HG02970 (cell line): ENCODE data around the gene GTF3C4.
"Not testable (repeated sequence)": the region's sequence is repeated elsewhere in the genome, so short reads cannot be mapped to it uniquely, and the experiment has no call there.

Source experiments
- ATAC-seq: cut with Tn5 transposase; IDR thresholded peaks from one replicate; pipeline ENCODE4 v1.9.1; 2021; ENCODE audit warnings: mild to moderate bottlenecking, moderate library complexity, moderate number of reproducible peaks; ENCODE audit not compliant: unreplicated experiment, low FRiP score

GTF3C4 gene

DNA sequence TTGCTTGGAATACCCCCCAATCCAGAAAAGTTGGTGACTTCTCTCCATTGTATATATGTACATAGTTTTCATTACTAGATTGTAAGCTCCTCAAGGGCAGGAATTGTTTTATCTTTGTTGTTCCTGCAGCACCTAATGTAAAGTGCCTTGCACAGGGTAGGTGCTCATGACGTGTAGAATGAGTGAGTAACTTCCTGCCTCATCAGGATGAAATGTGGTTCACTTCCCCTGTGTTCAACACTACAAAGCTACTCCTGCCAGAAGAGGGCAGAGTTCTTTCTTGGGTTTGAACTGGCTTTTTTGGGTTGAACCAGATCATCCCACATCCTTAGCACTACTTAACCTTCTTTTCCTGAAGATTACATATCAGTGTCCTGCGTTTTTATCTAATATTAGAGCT, 23.9 kb downstream of the GTF3C4 start:
- ATAC-seq: no peak

DNA sequence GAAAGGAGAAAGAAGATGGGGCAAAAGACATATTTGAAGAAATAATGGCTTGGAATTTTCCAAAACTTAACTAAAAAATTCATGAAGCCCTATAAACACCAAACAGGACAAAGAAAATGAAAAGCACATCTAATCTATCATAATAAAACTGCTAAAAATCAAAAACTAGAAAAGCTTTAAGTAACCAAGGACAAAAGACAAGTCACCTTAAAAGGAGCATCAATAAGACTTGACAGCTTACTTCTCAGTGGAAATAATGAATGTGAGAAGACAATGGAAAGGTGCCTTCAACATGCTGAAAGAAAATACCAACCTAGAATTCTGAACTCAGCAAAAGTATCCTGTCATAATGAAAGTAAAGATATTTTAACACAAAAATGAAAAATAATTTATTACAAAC, 27.0 kb downstream of the GTF3C4 start:
- ATAC-seq: no peak

DNA sequence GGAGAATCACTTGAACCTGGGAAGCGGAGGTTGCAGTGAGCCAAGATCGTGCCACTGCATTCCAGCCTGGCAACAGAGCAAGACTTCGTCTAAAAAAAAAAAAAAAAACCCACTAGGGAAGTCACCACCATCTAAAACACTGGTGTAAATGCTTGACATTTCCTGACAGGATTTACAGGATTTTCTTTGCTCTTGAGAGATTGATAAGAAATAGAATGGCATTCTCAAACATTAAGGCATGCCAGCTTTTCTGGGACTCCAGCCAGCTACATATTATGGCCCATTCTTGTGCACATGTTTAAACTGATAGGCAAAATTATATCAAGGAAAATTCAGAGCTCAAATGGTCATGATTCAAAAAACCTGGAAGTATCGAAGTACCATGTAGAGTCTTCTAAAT, 28.7 kb downstream of the GTF3C4 start:
- ATAC-seq: no peak

DNA sequence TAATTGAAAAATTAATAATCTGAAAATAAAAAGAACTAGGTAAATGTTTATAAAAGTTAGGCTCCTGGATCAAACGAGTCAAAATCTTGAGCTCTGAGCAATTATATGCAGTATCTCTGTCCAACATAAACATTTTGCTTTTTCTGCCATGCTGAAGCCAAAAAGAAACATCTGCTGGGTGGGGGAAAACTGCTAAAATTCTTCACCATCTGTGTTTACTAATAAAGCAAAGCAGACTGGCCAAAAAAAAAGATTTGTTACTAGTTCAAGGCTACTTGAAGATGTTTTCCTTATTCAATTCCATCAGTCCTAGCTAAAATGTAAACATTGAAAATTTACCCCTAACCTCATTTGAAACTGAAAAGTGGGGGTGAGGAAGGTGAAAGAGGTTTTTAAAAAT, 29.7 kb downstream of the GTF3C4 start:
- ATAC-seq: no peak

DNA sequence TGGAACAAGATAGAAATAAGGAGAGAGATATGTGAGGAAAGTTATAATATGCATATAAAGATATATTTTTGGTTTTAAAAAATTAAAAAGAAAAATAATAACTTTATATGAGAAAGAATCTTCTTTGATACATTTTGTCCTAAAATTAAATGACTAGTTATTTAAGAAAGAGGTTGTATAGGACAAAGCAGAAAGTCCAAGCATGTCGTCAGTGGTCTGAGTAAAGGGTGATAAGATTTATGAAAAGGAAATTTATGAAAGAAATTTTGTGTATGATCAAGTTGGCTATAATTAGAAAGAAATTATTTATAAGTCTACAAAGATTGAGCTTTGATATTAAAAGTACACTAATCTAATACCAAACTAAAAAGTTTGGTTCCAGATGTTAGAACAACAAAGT, 32.0 kb downstream of the GTF3C4 start:
- ATAC-seq: no peak

DNA sequence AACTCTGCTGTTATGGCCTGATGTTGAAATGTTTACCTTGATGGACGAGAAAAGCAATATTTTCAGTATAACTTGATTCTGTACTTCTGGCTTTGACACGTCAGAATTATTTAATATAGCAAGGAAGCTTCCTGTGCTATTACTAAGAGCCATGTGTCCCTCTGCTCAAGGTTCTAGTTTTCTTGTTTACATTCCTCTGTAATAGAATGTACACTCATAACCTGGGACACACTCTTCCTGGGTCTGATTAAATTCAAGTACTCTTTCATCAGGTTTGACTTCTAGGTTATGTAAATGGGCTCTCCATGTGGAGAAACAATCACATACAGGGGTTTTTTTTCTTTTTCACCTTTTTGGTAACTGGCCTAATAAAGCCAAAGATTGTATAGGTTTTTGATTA, 33.1 kb downstream of the GTF3C4 start:
- ATAC-seq: no peak

DNA sequence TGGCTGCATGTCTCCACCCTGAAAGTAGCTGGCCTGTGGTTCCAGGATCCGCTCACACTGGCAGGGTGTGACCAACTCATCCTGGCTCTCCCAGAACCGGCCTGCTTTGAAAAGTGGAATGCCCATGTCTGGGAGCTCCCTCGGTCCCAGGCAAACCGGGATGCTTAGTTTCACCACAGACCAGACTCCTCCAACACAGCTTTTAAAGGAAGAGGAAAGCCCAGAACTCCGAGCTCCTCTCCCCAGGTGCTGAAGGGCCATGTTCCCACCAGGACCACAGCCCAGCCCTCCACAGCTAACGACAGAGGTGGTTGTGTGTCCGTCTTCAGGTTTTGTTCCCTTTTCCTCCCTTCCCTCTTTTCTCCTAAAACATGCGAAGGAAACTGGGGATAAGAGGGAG, 38.0 kb downstream of the GTF3C4 start:
- ATAC-seq: no peak

DNA sequence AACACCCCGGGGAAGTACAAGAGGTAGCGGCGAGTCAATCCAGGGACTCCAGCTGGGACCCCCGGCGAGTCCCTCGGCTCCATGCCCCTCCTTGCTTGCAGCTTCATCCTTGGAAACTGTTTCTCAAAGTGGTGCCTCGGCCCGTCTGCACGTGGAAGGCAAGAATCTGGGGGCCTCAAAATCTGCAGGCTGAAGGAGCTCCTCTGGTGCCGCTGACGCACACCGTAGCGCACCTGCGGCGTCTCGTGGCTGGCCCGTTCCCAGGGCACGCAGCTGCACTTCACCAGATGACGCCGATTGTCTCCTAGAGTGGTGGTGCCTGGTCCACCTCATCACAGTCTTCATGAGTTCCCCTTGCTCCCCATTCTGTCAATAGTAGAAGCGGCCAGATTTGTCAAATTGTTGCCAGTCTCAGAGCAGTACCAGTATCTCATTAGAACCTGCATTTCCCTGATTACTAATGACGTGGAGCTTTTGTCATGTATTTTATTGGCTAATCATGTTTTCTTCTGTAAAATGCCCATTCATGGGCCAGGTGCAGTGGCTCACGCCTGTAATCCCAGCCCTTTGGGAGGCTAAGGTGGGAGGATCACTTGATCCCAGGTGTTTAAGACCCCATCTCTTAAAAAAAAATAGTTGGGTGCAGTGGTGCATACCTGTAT, 38.6 kb downstream of the GTF3C4 start:
- ATAC-seq: no peak

DNA sequence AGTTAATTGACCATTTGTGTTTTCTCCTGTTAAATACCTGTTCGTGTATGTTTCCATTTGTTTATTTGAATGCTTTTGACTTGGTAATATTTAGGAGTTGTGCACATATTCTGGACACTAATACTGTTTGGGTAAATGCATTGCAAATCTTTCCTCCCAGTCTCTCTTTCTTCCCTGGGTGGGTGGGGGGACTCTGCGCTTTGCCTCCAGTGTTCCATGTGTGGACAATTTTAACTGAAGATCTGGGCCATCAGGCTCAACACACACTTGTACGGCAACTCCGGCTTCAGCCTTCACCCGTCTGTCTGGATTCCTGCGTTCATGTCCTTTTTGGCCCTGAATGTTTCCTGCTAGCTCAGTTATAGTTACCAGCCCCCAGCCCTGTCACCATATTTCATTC, 40.1 kb downstream of the GTF3C4 start:
- ATAC-seq: no peak

DNA sequence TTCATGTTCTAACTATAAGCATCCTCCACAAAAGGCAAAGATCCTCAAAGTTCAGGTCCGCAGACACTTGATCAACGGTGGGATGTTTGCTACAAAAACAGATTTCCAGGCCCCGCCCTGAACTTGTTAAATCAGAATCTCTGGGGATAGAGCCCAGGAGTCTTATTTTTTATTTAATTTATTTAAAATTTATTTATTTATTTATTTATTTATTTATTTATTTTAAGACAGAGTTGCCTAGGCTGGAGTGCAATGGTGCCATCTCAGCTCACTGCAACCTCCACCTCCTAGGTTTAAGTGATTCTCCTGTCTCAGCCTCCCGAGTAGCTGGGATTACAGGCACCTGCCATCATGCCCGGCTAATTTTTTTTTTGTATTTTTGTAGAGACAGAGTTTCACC, 40.9 kb downstream of the GTF3C4 start:
- ATAC-seq: not testable (repeated sequence)

DNA sequence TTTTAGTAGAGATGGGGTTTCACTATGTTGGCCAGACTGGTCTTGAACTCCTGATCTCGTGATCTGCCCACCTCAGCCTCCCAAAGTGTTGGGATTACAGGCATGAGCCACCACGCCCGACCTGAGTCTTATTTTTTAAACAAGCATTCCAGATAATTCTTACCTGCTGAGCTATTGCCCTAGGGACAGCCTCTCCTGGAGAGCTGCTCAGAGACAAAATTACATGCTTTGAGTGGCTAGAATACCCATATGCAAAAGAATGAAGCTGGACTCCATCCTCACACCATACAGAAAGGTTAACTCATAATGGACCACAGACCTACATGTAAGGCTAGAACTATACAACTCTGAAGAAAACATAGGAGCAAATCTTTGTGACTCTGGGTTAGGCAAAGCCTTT, 41.6 kb downstream of the GTF3C4 start:
- ATAC-seq: no peak

DNA sequence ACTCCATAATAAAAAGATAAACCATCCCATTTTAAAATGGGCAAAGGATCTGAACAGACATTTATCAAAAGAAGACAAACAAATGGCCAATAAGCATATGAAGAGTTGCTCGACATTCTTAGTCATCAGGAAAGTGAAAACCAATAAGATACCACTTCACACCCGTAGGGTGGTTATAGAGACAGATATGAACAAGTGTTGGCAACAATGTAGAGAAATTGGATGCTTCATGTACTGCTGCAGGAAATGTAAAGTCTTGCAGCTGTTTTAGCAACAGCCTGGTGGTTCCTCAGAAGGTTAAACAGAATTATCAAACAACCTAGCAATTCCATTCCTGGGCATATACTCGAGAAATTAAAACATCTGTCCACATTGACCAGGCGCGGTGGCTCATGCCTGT, 42.5 kb downstream of the GTF3C4 start:
- ATAC-seq: no peak

DNA sequence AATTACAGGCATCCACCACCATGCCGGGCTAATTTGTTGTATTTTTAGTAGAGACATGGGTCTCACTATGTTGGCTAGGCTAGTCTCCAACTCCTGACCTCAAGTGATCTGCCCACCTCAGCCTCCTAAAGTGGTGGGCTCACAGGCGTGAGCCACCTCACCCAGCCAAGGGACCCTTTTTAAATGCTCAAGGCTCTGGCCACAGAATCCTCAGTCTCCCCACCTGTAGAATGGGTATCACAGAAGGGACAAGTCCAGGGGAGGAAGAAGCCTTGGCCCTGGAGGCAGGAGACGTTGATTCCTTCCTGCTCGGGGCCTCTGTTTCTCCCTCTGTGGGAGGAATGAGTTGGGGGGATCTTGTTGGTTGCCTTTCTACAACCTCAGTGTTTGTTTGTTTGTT, 45.7 kb downstream of the GTF3C4 start:
- no peak for ATAC-seq

DNA sequence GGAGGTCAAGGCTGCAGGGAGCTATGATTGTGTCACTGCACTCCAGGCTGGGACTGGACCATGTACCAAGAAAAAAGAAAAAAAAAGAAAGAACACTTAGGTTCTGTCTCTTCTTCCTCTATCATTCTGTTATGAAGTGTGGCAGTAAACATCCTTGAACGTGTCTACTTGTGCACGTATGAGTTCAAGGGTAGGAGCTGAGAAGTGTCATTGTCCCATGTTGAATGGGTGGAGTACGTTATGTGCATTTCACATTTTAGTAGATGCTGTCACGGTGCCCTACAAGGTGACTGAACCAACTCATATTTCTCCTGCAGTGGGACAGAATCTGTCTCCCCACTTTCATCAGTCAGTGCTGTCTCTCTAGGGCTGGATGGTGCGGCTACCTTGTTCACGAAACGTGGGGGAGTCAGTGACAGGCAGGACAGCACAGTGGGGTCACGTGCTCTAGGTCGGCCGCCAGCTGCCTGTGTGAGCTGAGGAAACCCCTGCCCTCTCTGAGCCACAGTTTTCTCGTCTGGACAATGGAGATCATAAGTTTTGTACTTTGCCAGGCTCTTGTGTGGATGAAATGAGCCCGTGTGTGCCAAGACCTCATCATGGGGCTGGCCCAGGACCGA, 47.2 kb downstream of the GTF3C4 start:
- no peak for ATAC-seq

DNA sequence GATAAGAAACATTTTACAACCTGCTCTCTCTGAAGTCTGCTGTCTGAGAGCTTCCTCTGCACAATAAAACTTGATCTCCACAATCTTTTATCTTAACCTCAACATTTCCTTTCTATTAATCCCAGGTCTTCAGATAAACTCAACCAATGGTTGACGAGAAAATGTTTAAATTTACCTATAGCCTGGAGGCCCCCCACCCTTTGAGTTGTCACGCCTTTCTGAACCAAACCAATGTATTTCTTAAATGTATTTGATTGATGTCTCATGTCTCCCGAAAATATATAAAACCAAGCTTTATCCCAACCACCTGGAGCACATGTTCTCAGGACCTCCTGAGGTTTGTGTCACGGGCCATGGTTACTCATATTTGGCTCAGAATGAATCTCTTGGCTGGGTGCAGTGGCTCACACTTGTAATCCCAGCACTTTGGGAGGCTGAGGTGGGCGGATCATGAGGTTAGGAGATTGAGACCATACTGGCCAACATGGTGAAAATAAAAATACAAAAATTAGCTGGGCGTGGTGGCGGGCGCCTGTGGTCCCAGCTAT, 48.2 kb downstream of the GTF3C4 start:
- not testable (repeated sequence) for ATAC-seq

DNA sequence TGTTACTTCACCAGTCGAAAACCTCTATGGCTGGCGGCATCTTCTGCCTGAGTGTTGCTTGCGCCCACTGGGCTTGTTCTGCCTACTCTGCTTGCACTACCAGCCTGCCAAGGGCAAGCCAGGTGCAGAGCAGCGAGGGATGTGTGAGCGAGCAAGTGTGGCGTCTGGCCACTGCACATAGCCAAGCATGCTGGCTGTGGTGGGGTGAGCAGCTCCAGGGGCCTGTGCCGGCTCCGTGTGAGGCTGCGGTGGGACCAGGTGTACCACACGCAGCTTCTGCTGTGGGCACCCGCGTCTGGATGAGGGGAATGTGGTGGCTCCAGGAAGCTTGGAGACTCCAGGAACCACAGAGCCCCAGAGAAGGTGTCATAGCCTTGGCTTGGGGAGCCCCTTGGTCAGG, 51.4 kb downstream of the GTF3C4 start:
- no peak for ATAC-seq

DNA sequence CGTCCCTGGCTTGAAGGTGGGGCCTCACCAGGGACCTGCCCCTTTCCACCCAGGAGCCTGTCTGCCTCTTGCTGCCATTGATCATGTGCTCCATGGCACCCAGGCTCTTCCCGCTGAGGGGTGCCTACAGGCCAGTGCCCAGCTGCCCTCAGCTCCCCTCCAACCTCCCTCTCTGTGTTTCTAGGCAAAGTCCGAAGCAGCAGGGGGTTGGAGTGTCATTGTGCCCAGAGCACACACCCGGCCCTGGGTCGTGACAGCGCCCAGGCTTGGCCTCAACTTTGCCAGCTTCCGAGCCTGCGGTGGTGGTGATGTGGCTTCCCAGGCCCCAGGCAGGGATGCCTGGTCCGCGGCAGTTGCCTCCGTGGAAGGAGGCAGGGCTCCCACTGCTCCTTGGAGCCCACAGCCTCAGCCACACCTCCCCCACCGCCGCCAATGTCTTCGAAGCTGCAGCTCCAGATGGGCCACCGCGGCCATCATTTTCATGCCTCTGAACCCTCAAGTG, 52.4 kb downstream of the GTF3C4 start:
- ATAC-seq: no peak

DNA sequence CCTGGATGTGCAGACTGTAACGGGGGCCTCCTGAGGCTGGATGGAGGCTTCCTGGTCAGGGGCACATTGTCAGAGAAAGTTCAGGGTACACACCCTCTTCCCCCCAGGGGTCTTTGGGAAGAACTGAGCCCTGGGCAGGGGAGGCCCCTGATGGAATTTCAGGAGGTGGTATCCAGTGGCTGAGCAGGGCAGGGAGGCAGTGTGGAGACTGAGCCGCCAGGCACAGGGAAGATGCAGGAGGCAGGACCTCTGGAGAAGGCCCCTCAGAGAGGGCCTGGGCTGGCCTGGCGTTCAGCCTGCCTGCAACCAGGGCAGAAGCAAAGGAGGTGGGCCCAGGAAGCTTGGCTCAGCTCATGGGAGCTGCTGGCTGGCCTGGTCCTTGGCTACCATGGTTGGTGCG, 53.5 kb downstream of the GTF3C4 start:
- ATAC-seq: no peak

DNA sequence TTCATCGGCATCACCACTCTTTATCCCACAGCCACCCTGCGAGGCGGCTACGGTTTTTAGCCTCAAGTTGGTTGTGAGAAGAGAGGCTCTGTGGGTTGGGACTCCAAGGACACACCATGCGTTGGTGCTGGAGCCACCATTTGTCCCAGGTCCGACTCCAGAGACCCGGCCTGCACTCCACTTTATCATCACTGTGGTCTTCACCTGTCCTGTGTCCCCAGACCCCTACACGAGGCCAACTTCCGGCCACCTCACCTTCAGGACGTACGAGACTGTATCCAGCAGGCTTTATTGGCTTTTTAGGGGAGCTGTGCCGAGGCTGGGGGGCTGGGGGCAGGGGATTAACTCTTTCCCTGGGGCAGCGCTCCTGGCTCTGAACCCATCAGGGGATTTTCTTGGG, 55.0 kb downstream of the GTF3C4 start:
- no peak for ATAC-seq

DNA sequence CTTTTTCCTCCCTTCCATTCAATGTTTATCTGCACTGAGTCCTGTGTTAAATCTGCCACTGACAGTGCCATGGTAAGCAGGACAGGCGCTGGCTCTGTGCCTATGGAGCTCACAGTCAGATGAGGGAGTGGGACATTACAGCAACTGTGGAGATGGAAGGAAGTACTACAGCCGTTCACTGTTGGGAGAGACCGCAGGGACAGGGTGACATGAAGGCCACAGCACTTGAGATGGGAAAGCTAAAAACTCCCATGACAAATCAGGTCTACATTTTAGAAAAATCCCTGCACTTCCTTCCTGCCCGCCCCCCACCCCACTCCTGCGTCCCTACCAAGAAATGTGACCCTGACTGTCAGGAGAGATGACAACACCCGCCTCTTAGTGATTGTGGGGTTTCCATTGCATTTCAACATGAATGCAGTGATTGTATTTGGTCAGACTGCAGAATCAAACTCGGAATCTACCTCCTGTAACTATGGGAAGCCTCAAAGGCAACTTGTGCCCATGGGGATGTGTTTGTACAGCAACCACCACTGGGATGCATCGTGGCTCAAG, 56.4 kb downstream of the GTF3C4 start:
- ATAC-seq: no peak

DNA sequence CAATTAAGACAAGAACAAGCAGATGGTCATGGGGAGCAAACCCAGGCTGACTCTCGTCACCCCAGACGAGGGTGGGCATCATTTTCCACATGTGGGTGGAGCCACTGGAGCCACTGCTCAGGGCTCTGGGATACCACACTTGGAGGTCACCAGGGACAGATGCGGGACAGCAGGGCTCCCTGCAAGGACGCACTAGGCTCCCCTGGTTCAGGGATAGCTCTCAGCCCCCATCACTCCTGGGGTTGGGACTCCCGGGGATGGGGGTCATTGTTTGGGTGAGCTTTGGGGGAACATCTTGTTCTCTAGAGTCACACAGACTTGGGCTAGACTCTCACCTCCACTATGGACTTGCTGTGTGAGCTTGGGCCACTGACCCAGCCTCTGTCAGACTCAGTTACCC, 57.8 kb downstream of the GTF3C4 start:
- ATAC-seq: no peak

DNA sequence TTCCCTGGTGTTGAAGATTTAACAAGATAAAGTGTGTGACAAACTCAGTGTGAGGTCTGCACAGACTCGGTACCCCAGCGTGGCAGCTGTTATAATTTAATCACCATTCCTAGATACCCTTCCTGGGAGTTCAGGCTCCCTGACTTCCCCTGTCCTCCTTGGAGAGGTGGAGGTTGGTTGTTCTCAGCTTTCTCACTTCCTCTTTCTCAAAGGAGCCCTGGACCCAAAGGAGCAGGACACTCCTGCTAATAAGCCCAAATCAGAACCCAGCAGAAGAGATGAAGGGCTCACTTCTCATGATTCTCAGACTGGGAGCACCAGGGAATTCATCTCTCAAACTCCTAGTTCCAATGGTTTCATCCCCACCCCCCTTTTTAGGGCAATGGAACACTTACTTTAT, 58.2 kb downstream of the GTF3C4 start:
- ATAC-seq: no peak
